GM19468 (cell line): ENCODE results near the gene HOXB1.

Source experiments
- ATAC-seq: cut with Tn5 transposase; IDR thresholded peaks from one replicate; pipeline ENCODE4 v1.9.1; 2021; ENCODE audit warnings: mild to moderate bottlenecking, moderate library complexity, moderate number of reproducible peaks; ENCODE audit not compliant: unreplicated experiment; ENCODE audit errors: extremely low read depth

HOXB1 gene

DNA sequence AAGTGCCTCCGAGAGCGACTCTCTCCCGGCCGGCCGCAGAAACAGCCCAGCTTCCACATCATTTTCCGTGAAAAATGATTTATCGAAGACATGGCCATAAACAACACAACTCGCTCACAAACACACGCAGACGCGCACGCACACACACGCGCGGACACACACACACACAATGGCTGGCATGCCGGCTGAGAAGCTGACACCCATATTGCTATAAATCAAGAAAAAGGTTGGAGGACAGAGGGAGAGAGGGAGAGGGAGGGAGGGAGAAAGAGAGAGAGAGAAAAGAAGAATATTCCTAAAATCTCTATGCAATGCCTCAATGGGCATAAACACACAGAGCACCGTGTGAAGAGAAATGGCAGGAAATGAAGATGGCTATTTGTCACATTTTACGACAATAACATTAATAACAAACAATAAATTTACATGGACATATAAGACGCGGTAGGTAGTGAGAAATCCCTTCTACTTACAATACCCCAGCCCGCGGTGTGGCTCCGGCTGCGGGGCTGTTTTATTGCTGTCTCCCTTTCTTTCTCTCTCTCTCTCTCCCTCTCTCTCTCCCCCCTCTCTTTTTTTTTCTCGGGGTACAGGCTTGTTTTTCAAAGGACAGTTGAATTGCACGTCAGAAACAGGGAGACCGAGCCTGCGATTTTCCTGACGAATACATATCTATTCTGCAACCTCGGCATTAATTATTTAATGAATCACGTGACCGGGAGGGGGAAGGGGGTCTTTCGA, 37.9 kb upstream of the HOXB1 start:
- ATAC-seq, result no peak

DNA sequence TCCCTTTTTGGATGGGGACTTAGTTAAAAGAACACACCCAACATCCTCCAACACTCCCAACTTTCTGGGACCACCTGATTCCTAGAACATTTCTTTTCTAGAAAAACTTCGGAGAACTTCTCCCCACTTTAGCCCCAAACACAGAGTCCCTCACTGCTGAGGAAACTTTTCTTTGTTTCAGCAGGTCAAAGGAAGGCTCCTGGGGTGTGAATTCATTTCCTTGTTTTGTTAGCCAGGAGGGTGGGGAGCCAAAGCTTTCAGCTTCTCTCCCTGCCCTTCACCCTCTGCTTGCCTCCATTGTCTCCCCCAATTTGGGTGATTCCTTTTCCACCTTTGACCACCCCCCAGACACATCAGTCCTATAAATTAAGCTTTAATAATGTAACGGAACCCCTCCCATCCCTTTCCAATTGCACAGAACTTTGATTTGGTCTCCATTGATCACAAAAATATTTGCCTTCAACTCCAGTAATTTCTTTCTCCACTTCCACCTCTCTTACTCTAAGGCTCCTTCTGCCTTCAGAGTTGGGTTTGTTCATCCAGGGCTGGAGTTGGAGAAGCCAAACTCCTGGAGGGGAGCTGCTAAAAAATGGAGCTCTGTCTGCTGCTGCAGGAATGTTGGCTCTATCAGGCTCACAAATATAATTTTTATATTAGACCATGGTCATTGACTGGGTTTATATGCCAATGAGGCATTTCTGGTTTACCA, 37.0 kb upstream of the HOXB1 start:
- ATAC-seq, result no peak

DNA sequence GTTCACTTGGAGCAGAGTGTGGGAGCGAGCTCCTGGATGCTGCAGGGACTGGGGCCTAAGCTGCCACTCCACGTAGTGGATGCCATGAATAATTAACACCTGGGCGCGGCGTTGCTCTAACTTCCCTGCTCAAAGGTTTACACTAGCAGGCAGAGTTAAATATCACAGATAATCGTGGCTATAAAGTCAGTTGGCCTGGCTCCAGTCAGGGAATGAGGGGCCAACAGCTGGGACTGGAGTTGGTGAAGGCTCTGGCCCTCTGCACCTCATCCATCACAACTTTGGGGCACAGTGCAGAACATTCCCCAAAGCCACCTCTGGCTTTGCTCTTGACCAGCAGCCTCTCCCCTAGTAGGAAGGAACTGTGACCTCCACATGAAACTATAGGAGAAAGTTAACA, 36.4 kb upstream of the HOXB1 start:
- ATAC-seq, result no peak

DNA sequence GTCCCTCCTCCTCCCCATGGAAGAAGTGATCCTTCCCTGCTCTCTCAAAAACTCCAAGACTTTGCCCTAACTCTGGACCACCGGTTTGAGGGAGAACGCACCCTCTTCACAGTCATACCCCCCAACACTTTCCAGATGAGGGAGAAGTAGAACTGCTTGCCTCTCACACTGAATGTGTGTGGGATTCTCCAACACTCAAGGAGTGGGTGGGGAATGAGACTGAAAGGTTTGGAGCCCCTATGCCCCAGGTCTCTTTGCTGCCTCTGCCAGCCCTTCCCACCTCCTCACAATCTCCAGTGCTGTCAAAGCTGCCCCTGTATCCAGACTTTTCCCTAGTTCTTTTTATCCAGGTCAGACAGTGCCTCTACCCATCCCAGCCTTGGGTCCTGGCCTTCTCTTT, 35.9 kb upstream of the HOXB1 start:
- no peak for ATAC-seq

DNA sequence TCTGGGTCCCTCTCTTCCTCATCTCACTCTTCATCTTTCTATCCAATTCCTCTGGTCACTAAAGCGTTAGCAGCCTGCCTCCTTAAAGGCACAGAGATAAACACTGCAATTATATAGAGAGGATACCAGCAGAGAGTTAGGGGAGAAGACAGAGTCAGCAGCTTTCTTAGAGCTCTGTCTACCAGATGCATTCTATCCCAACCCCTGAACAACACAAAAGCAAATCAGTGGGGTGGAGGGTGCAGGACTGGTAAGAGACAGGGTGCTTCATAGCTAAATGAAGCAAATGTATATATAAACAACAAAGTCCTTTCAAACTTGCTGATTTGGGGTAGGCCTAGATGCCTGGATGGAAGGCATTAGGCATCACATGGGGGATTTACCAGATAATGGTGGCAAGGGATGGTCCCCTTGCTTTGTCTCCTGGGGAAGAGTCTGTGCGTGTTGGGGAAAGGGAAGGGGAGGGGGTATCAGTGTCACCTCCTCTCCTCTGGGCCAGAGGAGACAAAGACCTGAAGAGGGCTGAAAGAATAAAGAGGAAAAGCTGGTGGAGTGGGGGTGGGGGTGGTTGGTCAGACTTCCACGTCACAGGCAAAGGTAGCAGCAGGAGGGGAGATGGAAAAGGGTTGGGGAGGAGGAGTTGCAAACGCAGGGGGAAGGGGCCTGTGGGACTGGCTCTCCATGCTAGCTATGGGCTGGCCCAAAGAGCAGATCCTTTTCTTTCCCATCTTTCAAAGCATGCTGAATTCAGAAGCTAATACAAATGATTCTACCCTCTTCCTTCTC, 35.3 kb upstream of the HOXB1 start:
- ATAC-seq, result no peak

DNA sequence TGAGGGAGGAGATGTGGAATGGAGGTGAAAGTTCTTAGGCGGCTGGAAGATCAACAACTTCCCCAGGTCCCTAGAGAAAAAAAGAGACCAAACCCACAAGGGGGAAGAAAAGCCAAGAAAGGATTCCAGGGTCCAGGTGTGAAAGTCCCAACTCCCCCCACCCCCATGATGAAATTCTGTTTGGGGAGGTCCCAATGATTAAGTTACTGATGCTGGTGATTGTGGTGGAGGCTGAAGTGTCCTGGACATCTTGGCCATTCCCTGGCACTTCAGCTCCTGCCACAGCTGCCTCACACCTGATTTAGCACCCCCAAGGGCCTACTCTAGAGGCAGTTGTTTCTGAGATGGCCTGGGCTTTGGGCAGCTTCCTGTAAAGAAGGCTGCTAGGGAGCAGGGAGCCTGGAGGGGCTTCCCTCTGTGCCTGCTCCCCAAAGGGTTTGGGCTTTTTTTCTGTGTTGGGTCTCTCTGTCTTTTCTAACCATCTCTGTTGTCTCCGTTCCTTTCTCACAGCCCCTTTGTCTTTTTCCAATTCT, 34.3 kb upstream of the HOXB1 start:
- ATAC-seq, result no peak

DNA sequence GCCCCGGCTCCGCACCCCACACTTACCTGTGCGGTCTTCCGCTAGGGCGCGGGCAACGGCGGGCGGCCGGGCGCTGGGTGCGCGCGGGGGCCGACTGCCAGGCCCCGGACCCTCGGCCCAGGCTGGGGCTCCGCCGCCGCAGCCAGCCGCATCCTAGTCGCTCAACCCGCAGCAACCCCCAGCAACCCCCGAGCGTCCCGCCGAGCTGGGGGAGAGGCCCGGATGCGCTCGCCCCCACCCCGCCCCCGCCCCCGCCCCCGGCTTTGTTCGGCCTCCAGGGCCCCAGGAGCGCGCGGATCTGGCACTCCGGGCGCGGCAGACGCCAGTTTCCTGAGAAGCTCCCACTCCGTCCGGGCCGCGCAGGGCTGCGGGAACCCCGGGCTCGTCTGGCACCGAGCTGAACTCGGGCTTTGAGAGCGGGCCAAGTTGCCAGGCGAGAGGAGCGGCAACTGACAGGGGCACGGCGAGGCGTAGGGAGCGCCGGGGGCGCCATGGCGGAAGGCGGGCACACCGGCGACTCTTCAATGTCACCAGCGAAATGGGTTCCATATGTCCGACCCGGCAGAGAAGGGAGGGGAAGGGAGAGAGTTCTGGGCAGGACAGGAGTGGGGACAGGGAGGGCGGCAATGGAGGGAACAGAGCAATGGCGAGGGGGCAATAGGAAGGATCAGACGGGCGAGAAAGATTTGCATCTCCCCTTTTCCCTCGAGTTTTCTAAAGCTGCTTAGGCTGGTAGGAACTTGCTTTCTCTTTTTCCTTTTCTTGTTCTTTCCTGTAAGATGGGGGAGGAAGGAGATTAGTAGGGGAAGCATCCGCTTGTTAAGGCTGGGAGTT, 33.6 kb upstream of the HOXB1 start:
- ATAC-seq, result no peak

DNA sequence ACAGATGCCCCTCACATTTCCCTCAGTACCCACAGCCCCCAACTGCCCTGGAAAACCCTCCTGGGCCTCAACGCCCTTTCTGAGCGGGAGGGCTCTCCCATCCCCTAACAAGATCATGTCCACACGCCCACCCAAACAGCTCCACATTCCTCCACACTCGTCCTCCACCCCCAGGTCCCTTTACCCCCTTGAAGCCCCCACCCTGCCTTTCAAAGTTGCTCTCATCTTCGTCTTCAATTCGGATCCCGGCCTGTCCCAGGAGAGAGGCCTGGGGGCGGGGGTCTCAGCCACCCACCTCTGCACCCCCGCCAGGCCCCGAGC, 33.0 kb upstream of the HOXB1 start:
- ATAC-seq, result no peak

DNA sequence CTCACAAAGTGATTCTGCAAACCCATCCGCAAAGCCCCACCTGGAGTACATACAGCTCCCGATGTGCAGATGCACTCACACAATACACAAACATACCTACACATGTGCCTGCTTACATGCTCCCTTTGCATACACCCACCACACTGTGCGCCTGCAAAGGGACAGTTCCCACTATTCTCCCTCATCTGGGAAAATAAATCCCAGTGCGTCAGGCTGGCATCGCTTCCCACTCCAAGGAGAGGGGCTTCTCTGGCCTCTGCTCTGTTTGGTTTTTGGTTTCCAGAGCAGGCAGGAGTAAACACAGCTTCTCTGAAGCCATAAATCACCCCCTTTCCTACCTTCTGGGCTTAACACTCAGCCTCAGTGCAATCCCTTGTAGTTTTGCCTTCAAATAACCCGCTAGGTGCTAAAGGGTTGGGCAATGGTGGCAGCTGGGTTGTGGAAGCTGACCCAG, 32.6 kb upstream of the HOXB1 start:
- no peak for ATAC-seq

DNA sequence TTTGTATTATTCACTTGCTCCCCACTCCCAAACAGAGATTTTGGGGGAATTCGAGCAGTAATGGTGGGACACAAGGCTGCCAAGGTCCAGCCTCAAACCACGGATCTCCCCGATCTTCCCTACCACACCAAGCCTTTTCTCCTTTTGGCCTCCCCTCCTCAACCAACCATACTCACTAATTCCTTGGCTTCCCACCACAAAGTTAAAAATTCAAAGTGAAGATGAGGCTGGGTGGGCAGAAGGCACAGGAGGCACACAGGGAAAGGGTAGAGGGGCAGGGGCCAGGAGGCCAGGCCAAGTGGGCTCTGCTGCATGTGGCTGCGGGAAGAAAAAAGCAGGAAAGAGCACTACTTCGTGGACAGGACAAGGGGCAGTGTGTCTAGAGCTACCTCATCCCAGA, 32.1 kb upstream of the HOXB1 start:
- no peak for ATAC-seq

DNA sequence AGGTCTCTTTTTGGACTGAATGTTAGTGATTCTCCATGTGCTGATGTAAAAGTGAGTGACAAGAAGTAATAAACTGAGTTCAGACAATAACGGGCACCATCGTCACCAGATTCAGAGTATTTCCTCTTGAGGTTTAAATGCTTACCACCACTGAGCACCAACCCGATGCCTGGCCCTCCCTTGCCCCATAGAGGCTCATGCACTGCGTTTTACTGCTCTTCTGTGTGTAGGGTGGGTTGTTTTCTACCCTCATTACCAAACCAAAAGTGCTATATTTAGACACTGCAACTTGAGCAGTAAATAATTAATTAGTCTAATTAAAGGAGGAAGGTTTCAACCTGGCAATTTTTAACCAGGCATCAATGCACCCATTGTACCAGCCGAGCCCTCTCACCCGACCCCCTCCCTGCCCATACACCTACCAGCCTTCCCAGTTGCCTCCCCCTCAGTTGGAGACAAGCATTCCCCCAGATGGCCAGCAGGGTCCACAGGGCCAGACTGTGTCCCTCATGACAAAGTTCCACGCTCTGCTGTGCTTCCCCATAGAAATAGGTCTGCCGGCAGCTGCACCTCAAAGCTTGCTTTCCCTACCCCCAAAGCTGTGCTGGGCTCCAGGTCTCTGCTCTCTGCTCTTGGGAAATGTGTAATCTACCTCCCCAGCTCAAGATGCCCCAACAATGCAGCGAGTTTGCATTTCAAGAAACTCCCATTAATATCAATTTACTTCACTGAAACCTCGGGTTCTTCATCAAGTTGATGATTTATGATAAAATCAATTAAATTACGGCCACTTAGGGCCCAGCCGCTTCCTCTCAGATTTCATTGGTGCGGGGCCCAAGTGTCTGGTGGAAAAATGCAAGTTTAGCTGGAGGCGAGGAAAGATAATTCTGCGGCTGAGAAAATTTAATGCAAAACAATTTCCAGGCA, 31.3 kb upstream of the HOXB1 start:
- no peak for ATAC-seq

DNA sequence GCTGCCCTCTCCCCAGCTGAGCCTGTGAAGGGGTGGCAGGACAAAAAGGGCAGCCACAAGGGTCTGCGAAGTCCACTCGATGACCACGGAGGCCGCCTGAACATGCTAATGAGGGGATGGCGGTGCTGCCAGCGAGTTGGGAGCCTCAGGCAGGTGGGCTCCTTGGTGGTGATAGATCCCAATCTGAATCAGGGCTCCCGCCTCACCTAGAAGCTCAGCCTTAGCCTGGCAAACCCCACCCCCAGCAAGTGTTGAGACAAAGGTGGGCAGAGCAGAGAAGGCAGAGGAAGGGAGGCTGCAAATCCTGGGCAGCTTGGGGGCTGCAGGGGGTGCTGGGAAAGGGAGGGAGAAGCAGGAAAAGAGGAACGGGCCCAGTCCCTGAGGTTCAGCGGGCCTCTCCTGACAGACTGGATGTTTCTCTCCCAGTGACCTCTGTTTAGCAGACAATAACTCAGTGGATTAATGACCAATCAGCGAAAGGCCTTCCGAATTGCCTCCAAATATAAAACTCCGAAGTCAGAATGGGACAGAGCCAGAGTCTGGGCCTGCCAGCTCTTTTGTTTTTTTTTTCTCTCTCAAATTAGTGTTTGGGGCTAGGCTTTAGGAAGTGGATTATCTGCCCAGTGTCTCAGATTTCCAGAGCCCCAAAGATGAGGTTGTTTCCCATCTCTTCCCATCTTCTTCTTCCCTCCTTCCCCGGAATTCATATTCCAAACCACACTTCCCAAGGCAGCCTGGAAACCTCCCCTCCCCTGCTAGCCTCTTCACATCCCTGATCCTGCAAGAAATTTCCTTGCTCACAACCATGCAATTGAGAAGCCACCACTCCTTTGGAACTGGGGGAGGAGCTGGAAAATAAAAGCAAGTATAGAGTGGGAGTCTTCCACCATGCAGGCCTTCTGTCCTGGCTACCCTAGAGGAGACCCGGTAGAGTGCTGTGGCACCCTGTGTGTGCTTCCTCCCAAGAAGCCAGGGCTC, 29.3 kb upstream of the HOXB1 start:
- no peak for ATAC-seq

DNA sequence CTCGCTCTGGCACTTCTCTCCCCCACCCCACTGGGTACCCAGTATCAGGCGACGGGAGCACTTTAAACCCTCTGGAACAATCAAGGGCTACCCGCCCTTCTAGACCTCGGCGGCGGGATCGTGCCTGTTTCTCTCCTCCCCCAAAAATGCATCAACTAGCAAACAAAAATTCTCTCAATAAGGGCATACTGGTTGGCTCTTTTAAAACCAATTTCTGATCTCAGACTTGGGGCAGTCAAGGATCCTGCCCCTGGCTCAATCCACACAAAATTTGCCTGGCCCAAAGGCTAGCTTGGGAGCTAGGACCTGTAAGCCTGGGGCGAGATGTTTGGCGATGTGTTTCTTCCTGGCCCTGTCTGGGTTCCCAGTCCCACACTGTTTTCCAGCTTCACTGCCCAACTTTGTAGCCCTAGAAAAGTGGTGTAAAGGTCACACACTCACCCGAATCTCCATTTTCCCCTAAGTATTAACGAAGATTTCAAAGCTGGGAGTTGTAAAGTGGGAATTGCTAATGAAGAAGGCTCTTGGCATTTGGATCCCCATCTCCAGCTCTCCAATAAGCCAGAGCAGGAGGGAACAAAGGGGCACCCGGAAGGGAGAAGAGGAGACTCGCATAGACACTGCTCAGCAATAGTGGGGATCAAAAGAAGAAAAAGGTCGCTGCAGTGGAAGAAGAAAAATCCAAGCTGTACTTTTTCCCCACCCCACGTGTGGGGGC, 28.5 kb upstream of the HOXB1 start:
- ATAC-seq, result no peak

DNA sequence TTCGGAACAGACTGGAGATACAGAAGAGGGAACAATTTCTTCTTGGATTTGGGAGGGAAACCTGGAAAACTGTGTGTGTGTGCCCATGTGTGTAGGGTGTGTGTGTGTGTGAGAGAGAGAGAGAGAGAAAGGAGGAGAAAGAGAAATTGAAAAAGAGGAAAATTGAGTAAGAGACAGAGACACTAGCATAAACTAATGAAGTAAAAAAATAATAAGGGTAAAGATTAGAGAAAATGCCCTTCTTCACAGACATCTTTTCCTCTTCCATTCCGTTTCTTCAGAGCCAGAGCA, 28.0 kb upstream of the HOXB1 start:
- no peak for ATAC-seq

DNA sequence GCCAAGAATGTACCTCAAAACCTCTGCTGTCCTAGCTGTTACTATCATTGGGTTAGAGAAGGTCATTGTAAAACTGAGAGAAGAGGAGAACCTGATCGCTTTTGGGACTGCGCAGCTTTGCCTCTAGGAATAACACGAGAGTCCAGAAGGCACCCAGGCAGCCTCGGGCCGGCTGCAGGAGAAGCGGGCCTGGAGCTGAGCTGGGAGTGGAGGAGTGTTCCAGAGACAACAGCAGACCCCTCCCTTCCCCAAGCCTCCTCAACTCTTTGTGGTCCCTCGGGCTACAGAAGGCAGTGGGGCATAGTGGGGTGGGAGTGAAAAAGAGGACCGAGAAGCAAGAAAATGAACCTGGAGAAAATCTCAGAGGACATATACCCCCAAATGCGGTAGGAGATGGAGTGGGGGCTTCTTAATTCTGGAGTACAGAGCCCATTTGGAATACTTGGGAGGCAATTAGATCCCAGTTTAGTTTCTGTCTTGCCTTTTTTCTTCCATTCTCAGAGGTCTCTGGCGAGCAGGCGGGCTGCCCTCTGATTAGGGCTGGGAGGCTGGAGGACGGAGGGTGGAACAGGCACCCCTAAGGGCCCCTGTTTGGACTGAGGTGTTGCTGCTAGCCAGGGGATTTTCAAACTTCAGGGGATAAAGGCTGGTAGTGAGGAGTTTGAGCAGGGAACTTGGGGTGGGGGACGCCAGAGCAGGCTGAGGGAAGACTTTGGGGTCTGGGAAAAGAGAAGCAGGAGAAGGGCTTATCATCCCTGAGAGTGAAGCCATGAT, 27.4 kb upstream of the HOXB1 start:
- ATAC-seq, result no peak

DNA sequence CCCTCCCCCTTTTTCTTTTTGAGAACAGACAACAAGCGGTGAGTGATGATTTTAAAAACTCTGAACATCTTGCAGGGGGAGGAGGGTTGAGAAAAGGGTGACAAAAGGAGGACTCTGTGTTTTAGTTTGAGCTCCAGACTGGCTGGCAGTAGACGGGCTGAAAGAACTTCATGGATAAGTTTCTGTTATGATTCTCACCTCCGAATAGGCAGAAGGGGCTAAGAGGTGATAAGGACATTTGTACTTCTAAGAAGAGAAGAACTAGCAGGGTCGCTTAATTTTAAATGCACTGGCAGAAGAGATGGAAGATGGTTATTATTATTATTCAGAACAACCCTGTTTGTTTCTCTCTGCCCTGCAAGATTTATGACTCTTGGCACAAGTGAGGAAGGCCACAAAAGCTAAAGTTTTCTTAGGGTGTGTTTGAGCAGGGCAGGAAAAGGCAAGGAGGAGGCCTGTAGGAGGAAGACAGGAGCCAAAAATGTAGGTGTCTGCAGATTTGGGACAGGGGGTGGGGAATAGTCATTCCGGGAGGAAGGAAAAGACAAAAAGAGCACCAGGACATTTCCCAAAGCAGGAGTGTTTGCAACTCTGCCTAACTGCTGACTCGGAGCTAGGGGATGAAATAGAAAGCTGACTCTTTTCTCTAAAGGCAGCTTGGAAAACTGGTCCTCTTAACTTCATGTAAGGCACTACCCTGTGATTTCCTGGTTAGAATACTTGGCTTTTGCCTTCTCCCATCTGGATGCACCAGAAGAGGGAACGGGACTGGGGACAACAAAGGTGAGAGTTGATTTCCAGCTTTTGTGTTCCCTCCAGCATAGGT, 26.0 kb upstream of the HOXB1 start:
- no peak for ATAC-seq
